ENCODE measurements around the gene SCFD1.

- TF ChIP-seq CTCF (IDR thresholded peaks at IDR 0.05; ENCODE audit: low read depth, low read length, poor library complexity, severe bottlenecking) (no peak), EZH2phosphoT487 (IDR thresholded peaks at IDR 0.05; ENCODE audit: borderline replicate concordance, low read length) (no peak)
These were observed 97.0 kb downstream of the SCFD1 start for GRCh38 chr14:30719137-30719536.

Measured in DOHH2 (cell line).